Measurements from ENCODE around the gene TALDO1. TPM values are rescaled to one million over a fixed set of nuclear protein-coding genes. Genes with fewer than 3 reads are reported as not detected.
A peak's percentile ranks its signal among the peaks of the same experiment; 100 is the strongest.

TALDO1 gene
- total and polyA plus RNA-seq, 2 of the 8 experiments (the other 6 are each of a cell fraction or from before 2014, with no cell fraction given), result 265 to 308 TPM

- H2BK20ac ChIP-seq (ENCODE audit: low read length), result no peak overlapping the region
Measured at GRCh38 chr11:812390-812789, 65.1 kb downstream of the TALDO1 start.

More at GRCh38 chr11:812390-812789, 65.1 kb downstream of the TALDO1 start:
- Histone ChIP-seq H3K18ac (ENCODE audit: extremely low read depth, low read length) (no peak overlapping the region), H2AK5ac (ENCODE audit: low read depth, low read length) (no peak overlapping the region), H4K20me1 (replicated peaks in 1 of 2; ENCODE audit: control insufficient read depth in 1 of 2, insufficient read depth in 2 of 2, low read length in 2 of 2) (peaks cover 10 to 22% of the 10 kb centered on the region in 2 experiments), H4K8ac (ENCODE audit: extremely low read depth, insufficient read depth, low read length) (no peak overlapping the region), H3K23me2 (ENCODE audit: low read depth, low read length) (peaks cover 5% of the 10 kb centered on the region; the same call in 1 of the 2 replicates), H3K4me3 (ENCODE audit: extremely low read depth in 1 of 4, insufficient read depth in 2 of 4, low read depth in 3 of 4, low read length in 4 of 4) (no peak overlapping the region), H3K79me1 (ENCODE audit: low read depth, low read length) (no peaks in the 10 kb centered on the region), H3K9me3 (ENCODE audit: insufficient read depth in 2 of 2, low read depth in 1 of 2, low read length in 1 of 2) (no peaks in the 10 kb centered on the region), H3K56ac (replicated peaks; ENCODE audit: insufficient read length, low read depth, low read length) (no peak overlapping the region), H3K23ac (ENCODE audit: insufficient read length) (no peak overlapping the region), H3K27ac (ENCODE audit: low read depth, low read length) (no peak overlapping the region), H3K9ac (replicated peaks in 1 of 4; ENCODE audit: extremely low read depth in 1 of 4, low read depth in 3 of 4, low read length in 3 of 4) (no peak overlapping the region), H3K79me2 (ENCODE audit: control insufficient read depth in 1 of 2, insufficient read depth in 2 of 2, low read length in 2 of 2) (peaks cover 7 to 32% of the 10 kb centered on the region in 2 experiments; a peak in 3 of 4 replicates), H3K27me3 (replicated peaks in 1 of 4; ENCODE audit: control insufficient read depth in 3 of 4, extremely low read depth in 1 of 4, insufficient read depth in 3 of 4, low read length in 3 of 4) (no peaks in the 10 kb centered on the region), H3K36me3 (ENCODE audit: control insufficient read depth in 2 of 4, insufficient read depth in 4 of 4, low read length in 3 of 4) (peaks cover 16 to 29% (median 26%) of the 10 kb centered on the region in 4 experiments), H4K5ac (ENCODE audit: insufficient read length, low read depth, low read length) (no peak overlapping the region), H2BK120ac (replicated peaks; ENCODE audit: low read depth, low read length) (no peak overlapping the region), H2BK15ac (ENCODE audit: low read length) (no peak overlapping the region), H3K4me2 (ENCODE audit: insufficient read depth in 1 of 2, low read depth in 2 of 2, low read length in 2 of 2) (no peak overlapping the region), H3K14ac (ENCODE audit: insufficient read length) (no peak overlapping the region), H2AFZ (ENCODE audit: low read length) (no peak overlapping the region), H2BK12ac (ENCODE audit: low read depth, low read length) (0 out of 2 replicates have a peak overlapping the region, but pooled peaks have one; percentile 12), H4K91ac (replicated peaks; ENCODE audit: insufficient read length, low read length) (no peak overlapping the region), H3K4ac (replicated peaks; ENCODE audit: insufficient read length, low read depth, low read length) (no peak overlapping the region), H3K4me1 (replicated peaks in 1 of 4; ENCODE audit: control insufficient read depth in 3 of 4, insufficient read depth in 4 of 4, low read length in 3 of 4) (peaks cover 0 to 9% (median 2%) of the 10 kb centered on the region in 4 experiments; a peak in 3 of 7 replicates), H2BK5ac (ENCODE audit: low read depth, low read length) (peak overlapping the region; percentile 49)
- no peak for FAIRE-seq
- CTCF ChIA-PET (ENCODE audit: partially characterized antibody), result interaction anchor here (0.8 to 2.2 kb wide), 3 partner anchors 12 to 22 kb away, joined by 3 to 5 read pairs (median 4); no protein-coding TSS in a partner anchor
- POLR2A ChIA-PET (ENCODE audit: partially characterized antibody), result interaction anchor here (0.9 to 53.0 kb wide), 10 partner anchors 1 to 276 kb away, joined by 3 to 1917 read pairs (median 4); partner anchors contain the start of genes CD151, CEND1, CRACR2B and GATD1
- 93% methylated on average over 3 of the region's 3 CpGs; no CpG with 5 or more reads in 1 of the 2 experiments for WGBS, 2 experiments (ENCODE audit: extremely low coverage in 1 of 2, insufficient coverage in 1 of 2, insufficient read length in 1 of 2, insufficient replicate concordance in 2 of 2, low coverage in 1 of 2, low lambda C conversion rate in 2 of 2, missing lambda C conversion rate in 1 of 2)
- TF ChIP-seq POU5F1 (IDR thresholded peaks at IDR 0.05; ENCODE audit: low read depth, low read length), result no peak
- TF ChIP-seq SIRT6 (IDR thresholded peaks at IDR 0.05; ENCODE audit: low read length), result no peak
- no peak for TF ChIP-seq RFX5 (IDR thresholded peaks at IDR 0.05; ENCODE audit: borderline replicate concordance, low read depth, low read length)
- TF ChIP-seq E2F6 (IDR thresholded peaks at IDR 0.05), result no peak
- TF ChIP-seq POLR2AphosphoS5 (IDR thresholded peaks at IDR 0.05; ENCODE audit: low read depth, low read length), result peak; percentile 64; the same call in 1 of the 2 replicates
- no peak for DNase-seq (ENCODE audit: low read depth in 1 of 2, low spot score in 2 of 2)

All from H1 (cell line).